GM18498 (cell line): ENCODE results near the gene FAHD2B.
"Not testable (repeated sequence)": the region's sequence is repeated elsewhere in the genome, so short reads cannot be mapped to it uniquely, and the experiment has no call there.

ENCODE experiments used
- ATAC-seq: cut with Tn5 transposase; IDR thresholded peaks from one replicate; pipeline ENCODE4 v1.9.1; 2021; ENCODE audit warnings: mild to moderate bottlenecking, moderate library complexity; ENCODE audit not compliant: unreplicated experiment

The FAHD2B gene

DNA sequence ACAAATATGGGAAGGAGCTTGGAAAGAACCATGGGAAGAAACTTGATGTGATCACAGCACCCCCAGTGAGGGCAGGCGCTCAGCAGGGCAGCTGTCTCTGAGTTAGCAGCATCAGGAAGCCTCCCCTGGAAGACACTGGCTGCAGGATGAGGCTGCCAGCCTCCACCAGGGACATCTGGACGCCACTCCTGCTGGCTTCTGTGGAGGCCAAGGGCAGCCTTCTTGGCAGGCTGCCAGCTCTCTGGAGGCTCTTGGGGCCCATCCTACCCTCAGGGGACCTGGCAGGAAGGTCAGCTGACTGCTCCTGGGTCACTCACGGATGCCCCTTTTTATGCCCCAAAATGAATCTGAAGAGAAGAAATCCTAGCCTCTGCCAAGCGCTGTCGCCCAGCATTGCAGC, 26.0 kb downstream of the FAHD2B start:
- ATAC-seq = not testable (repeated sequence)

DNA sequence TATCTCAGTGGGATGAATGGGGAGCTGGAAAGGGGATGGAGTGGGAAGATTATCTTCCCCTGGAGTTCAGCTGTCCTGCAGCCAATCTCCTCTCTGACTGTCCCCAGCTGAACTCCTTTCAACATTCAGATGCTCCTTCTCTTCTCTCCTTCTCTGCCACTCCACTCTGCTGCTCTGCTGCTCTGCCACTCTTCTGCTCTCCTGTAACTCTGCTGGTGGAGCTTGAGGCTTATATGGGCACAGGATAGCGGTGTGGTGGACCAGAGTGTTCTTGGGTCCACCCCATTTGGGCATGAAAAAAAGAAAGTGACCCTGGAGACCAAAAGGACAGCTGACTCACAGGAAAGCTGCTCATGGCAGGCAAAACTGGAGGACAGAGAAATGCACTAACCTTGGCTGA, 26.6 kb downstream of the FAHD2B start:
- no peak for ATAC-seq

DNA sequence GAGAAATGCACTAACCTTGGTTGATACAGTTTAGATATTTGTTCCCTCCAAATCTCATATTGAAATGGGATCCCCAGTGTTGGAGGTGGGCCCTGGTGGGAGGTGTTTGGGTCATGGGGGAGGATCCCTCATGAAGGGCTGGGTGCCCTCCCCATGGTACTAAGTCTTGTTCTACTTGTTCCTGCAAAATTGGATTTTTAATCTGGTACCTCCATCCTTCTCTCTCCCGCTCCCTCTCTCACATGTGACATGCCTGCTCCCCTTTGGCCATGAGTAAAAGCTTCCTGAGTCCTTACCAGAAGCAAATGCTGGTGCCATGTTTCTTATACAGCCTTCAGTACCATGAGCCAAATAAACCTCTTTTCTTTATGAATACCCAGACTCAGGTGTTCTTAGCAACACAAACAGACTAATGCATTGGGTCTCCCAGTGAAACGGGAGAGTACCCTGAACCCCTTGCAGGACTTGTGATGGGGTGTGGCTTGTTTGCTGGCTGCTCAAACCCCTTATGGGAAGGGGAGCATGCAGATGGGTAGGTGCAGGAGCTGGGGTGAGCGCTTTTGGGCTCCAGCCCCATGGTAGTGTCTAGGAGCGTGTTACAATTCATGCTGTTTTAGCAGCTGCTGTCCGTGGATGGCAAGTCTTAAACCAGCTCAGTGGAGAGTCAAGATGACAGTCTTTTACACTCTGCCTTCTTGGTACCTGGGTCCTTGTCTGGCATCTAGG, 27.2 kb downstream of the FAHD2B start:
- ATAC-seq = no peak

DNA sequence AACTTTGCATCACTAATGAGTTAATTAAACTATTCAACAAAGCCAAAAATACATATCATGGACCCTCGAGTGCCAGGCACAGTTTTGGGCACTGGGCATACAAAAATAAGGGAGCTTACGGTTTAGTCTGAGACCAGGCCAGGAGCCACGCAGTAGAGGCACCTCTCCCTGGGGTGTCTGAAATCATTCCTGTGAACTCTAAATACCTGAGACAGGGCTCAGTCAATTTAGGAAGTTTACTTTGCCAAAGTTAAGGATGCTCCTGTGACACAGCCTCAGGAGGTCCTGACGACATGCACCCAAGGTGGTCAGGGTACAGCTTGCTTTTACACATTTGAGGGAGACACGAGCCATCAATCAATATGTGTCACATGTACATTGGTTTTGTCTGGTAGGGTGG, 28.7 kb downstream of the FAHD2B start:
- not testable (repeated sequence) for ATAC-seq

DNA sequence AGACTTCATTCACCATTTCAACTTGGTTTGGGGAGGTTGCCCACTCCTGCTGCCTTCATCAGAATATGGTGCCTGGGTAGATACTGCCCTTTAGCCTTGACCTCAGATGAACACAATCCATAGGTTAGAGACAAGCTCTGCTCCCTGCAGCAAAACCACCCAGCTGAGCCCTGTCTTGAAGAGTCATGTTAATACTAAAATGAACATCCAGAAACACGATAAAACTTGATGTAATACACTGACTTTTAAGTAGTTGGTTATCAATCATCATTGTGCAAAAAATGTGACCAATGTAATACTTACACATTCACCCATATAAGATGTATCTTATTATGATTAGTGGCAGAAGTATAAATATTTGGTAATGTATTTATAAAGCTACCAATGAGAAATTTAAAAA, 32.7 kb downstream of the FAHD2B start:
- ATAC-seq = not testable (repeated sequence)

DNA sequence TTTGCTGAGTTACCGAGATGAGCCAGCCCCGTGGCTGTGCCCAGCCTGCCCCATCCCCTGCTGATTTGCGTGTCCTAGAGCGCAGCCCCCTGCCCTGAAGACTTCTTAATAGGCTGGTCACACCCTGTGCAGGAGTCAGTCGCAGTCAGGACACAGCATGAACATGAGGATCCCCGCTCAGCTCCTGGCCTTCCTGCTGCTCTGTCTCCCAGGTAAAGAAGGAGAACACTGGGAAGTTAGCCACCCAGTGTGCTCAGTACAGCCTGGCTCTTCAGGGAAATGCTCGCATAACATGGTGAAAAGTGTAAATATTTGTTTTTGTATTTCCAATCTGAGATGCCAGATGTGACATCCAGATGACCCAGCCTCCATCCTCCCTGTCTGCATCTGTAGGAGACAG, 34.9 kb downstream of the FAHD2B start:
- not testable (repeated sequence) for ATAC-seq

DNA sequence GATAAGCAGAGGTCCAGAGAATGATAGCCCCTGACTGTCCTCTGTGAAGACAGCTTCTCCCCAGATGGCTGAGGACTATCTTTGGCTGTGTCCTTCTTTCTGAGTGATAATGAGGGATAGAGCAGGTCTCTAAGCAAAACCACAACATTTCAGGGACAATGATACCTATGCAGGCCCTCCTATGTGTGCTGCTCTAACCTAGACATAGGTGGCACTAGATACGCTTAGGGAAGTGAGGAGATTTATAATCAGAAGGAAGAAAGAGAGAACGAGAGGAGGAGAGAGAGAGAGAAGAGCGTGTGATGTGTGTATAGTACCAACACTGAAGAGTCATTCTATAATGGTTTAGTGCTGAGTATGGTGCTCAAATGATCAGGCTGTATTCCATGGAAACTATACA, 38.5 kb downstream of the FAHD2B start:
- not testable (repeated sequence) for ATAC-seq

DNA sequence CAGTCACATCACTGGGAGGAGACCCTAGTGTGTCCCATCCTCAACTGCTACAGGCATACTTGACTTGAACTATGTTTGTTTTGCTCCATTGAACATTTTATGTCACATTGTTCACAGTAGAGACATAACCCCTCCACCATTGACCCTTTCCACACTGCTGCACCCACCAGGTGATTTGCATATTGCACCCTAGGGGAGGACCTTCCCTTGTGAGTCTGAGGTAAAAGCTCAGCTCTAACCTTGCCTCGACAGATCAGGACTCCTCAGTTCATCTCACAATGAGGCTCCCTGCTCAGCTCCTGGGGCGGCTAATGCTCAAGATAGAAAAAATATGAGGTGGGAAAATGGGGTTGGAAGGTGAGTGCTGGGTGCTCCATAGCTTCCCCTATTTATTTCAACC, 44.6 kb downstream of the FAHD2B start:
- not testable (repeated sequence) for ATAC-seq

DNA sequence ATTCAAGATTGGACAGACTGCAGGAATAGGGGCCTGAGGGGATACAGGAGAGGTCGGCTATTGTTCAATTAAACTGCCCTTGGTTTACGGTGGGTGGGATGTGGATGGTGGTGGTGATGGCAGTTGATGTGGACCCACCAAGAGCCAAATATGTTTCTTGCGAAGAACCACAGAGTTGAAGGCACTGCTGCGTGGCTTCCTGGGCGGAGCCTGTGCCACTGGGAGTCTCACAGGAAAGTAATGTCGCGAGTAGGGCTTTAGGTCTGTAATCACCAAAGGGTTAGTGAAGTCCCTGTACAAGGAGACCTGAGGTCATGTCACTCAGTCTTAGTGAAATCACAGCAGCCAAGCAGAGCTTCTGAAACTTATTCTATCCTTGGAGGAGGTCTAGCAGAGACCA, 46.2 kb downstream of the FAHD2B start:
- not testable (repeated sequence) for ATAC-seq

DNA sequence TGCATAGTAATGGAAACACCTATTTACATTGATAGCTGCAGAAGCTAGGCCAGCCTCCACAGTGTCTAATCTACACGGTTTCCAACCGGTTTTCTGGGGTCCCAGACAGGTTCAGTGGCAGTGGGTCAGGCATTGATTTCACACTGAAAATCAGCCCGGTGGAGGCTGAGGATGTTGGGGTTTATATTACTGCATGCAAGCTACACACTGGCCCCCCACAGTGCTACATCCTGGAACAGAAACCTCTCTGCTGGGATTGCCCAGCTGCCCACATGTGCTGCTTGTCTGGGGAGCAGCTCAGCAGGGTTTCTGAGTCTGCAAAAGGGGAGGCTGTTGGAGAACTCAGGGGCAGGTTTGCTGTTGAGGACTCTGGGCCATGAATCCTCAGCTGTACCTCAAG, 48.0 kb downstream of the FAHD2B start:
- ATAC-seq = not testable (repeated sequence)

DNA sequence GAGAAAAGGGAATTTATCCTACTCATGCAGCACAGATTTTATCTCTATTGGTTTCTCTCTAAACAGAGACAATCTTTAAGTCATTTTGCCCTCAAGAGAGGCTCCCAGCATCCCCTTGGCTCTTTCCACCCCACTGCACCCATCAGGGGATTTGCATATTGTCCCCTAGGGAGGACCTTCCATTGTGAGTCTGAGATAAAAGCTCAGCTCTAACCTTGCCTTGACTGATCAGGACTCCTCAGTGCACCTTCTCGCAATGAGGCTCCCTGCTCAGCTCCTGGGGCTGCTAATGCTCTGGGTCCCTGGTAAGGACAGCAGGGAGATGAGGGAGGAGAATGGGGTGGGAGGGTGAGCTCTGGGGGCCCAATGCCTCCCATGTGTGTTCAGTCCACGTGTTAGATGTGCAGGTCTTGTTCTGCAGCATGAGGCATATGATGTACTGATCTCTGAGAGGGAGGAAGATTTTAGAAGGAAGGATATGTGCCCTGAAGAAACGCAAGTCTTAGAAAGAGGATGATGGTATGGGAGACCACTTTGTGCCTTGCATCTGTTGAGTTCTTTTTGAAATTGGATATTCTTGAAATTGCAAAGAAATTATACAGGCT, 48.7 kb downstream of the FAHD2B start:
- ATAC-seq = not testable (repeated sequence)
